ENCODE data around the gene THRB. TPM values are rescaled to one million over a fixed set of nuclear protein-coding genes. Genes with fewer than 3 reads are reported as not detected.

The THRB gene
- total and polyA plus RNA-seq, 9 of the 15 experiments (the other 6 are each of a cell fraction or from before 2014, with no cell fraction given): 1.7 to 14.9 (median 6.9) TPM

GRCh38 chr3:24349367-24350019 is 145.2 kb downstream of the THRB start (continued):
- TF ChIP-seq RBM34 (IDR thresholded peaks at IDR 0.05; ENCODE audit: borderline replicate concordance, insufficient read depth, low read length): no peak
- 0 out of 2 replicates have a peak, but pooled peaks have one; percentile 35 for TF ChIP-seq SOX6 (IDR thresholded peaks at IDR 0.05)
- TF ChIP-seq TCF7 (IDR thresholded peaks at IDR 0.05; ENCODE audit: borderline replicate concordance): no peak
- no peak for TF ChIP-seq ZMIZ1 (IDR thresholded peaks at IDR 0.05; ENCODE audit: low read depth in 2 of 2, low read length in 2 of 2)
- TF ChIP-seq ZNF444 (CRISPR knock-in tag; IDR thresholded peaks at IDR 0.05): no peak
- no peak for TF ChIP-seq REST (IDR thresholded peaks at IDR 0.05; ENCODE audit: borderline replicate concordance)
- no peak for TF ChIP-seq REST (CRISPR knock-in tag; IDR thresholded peaks at IDR 0.05; ENCODE audit: low read depth)
- no peak for TF ChIP-seq ZNF174 (CRISPR knock-in tag; IDR thresholded peaks at IDR 0.05)
- no peak for TF ChIP-seq RFX7 (CRISPR knock-in tag; IDR thresholded peaks at IDR 0.05)
- TF ChIP-seq FOS (IDR thresholded peaks at IDR 0.05; ENCODE audit: extremely low read depth, insufficient read length): no peak
- TF ChIP-seq THRAP3 (IDR thresholded peaks at IDR 0.05; ENCODE audit: borderline replicate concordance): 0 out of 2 replicates have a peak, but pooled peaks have one; percentile 30
- TF ChIP-seq ZNF354B (CRISPR knock-in tag; IDR thresholded peaks at IDR 0.05): no peak
- peak; percentile 91 for TF ChIP-seq PKNOX1 (IDR thresholded peaks at IDR 0.05)
- no peak for TF ChIP-seq E2F1 (CRISPR knock-in tag; IDR thresholded peaks at IDR 0.05)
- TF ChIP-seq ZNF324 (CRISPR knock-in tag; IDR thresholded peaks at IDR 0.05): no peak

Measured in K562 (cell line).